ENCODE measurements around the gene USP6. TPM values are rescaled to one million over a fixed set of nuclear protein-coding genes. Genes with fewer than 3 reads are reported as not detected.
"Not testable (repeated sequence)": the region's sequence is repeated elsewhere in the genome, so short reads cannot be mapped to it uniquely, and the experiment has no call there.

USP6 gene
- total RNA-seq, 1 experiment from 2014 or later: 0.20 TPM

GRCh38 chr17:5127910-5128309, 12.1 kb downstream of the USP6 start:
- Mint-ChIP-seq H3K27ac (no peak overlapping the region), H3K4me1 (no peaks in the 10 kb centered on the region), H3K36me3 (no peaks in the 10 kb centered on the region), H3K9me3 (no peaks in the 10 kb centered on the region), H3K27me3 (ENCODE audit: low read depth) (peaks cover 10% of the 10 kb centered on the region), H3K4me3 (no peak overlapping the region)
- no peak for ATAC-seq
- ChIA-PET CTCF (no interaction called here), POLR2A (no interaction called here)
- DNase-seq (ENCODE audit: low spot score): no peak
- TF ChIP-seq, protein P1, sequence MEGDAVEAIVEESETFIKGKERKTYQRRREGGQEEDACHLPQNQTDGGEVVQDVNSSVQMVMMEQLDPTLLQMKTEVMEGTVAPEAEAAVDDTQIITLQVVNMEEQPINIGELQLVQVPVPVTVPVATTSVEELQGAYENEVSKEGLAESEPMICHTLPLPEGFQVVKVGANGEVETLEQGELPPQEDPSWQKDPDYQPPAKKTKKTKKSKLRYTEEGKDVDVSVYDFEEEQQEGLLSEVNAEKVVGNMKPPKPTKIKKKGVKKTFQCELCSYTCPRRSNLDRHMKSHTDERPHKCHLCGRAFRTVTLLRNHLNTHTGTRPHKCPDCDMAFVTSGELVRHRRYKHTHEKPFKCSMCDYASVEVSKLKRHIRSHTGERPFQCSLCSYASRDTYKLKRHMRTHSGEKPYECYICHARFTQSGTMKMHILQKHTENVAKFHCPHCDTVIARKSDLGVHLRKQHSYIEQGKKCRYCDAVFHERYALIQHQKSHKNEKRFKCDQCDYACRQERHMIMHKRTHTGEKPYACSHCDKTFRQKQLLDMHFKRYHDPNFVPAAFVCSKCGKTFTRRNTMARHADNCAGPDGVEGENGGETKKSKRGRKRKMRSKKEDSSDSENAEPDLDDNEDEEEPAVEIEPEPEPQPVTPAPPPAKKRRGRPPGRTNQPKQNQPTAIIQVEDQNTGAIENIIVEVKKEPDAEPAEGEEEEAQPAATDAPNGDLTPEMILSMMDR (IDR thresholded peaks at IDR 0.05): no peak
- TF ChIP-seq NR1H2 (CRISPR knock-in tag; IDR thresholded peaks at IDR 0.05) (no peak), NFE2L1 (CRISPR knock-in tag; IDR thresholded peaks at IDR 0.05) (no peak), FOXP4 (CRISPR knock-in tag; IDR thresholded peaks at IDR 0.05) (no peak), SMAD4 (CRISPR knock-in tag; IDR thresholded peaks at IDR 0.05) (no peak), ETV6 (CRISPR knock-in tag; IDR thresholded peaks at IDR 0.05) (no peak), USF1 (CRISPR knock-in tag; IDR thresholded peaks at IDR 0.05) (no peak), ELF4 (CRISPR knock-in tag; IDR thresholded peaks at IDR 0.05; ENCODE audit: low read depth) (no peak), HMGXB4 (CRISPR knock-in tag; IDR thresholded peaks at IDR 0.05) (no peak), HMGA2 (CRISPR knock-in tag; IDR thresholded peaks at IDR 0.05) (no peak), FOXJ3 (CRISPR knock-in tag; IDR thresholded peaks at IDR 0.05; ENCODE audit: borderline replicate concordance) (no peak), OVOL2 (CRISPR knock-in tag; IDR thresholded peaks at IDR 0.05; ENCODE audit: borderline replicate concordance) (no peak), TP53 (CRISPR knock-in tag; IDR thresholded peaks at IDR 0.05) (no peak), ZMAT4 (CRISPR knock-in tag; IDR thresholded peaks at IDR 0.05) (no peak), SMAD3 (CRISPR knock-in tag; IDR thresholded peaks at IDR 0.05; ENCODE audit: borderline replicate concordance) (no peak)
- TF ChIP-seq, protein P2, sequence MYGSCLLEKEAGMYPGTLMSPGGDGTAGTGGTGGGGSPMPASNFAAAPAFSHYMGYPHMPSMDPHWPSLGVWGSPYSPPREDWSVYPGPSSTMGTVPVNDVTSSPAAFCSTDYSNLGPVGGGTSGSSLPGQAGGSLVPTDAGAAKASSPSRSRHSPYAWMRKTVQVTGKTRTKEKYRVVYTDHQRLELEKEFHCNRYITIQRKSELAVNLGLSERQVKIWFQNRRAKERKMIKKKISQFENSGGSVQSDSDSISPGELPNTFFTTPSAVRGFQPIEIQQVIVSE (CRISPR knock-in tag; IDR thresholded peaks at IDR 0.05; ENCODE audit: borderline replicate concordance): no peak
- TF ChIP-seq, protein P3, sequence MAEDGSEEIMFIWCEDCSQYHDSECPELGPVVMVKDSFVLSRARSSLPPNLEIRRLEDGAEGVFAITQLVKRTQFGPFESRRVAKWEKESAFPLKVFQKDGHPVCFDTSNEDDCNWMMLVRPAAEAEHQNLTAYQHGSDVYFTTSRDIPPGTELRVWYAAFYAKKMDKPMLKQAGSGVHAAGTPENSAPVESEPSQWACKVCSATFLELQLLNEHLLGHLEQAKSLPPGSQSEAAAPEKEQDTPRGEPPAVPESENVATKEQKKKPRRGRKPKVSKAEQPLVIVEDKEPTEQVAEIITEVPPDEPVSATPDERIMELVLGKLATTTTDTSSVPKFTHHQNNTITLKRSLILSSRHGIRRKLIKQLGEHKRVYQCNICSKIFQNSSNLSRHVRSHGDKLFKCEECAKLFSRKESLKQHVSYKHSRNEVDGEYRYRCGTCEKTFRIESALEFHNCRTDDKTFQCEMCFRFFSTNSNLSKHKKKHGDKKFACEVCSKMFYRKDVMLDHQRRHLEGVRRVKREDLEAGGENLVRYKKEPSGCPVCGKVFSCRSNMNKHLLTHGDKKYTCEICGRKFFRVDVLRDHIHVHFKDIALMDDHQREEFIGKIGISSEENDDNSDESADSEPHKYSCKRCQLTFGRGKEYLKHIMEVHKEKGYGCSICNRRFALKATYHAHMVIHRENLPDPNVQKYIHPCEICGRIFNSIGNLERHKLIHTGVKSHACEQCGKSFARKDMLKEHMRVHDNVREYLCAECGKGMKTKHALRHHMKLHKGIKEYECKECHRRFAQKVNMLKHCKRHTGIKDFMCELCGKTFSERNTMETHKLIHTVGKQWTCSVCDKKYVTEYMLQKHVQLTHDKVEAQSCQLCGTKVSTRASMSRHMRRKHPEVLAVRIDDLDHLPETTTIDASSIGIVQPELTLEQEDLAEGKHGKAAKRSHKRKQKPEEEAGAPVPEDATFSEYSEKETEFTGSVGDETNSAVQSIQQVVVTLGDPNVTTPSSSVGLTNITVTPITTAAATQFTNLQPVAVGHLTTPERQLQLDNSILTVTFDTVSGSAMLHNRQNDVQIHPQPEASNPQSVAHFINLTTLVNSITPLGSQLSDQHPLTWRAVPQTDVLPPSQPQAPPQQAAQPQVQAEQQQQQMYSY (CRISPR knock-in tag; IDR thresholded peaks at IDR 0.05): no peak

GRCh38 chr17:5128387-5128786, 12.6 kb downstream of the USP6 start:
- H3K27ac Mint-ChIP-seq; H3K9me3 Mint-ChIP-seq; CTCF ChIA-PET; H3K27me3 Mint-ChIP-seq (ENCODE audit: low read depth); ATAC-seq; POLR2A ChIA-PET; DNase-seq (ENCODE audit: low spot score); H3K4me1 Mint-ChIP-seq; H3K36me3 Mint-ChIP-seq; H3K4me3 Mint-ChIP-seq: not testable (repeated sequence)

Measured in WTC11 (cell line).